Epithelial cell of proximal tubule (primary cell): ENCODE measurements around the gene TLE3. TPM values are rescaled to one million over a fixed set of nuclear protein-coding genes. Genes with fewer than 3 reads are reported as not detected.

ENCODE experiments used
- DNase-seq: peaks from one replicate; pipeline ENCODE4 v3.0.0-alpha.2; 2011; ENCODE audit warnings: low read depth
- H3K4me3 ChIP-seq: 2 replicates; pipeline ENCODE4 v1.5.1; 2011; ENCODE audit warnings: low read depth, mild to moderate bottlenecking, low read length
- CTCF ChIP-seq: conservative IDR thresholded peaks from 2 replicates; pipeline ENCODE4 v1.5.1; 2012; ENCODE audit warnings: low read depth, mild to moderate bottlenecking, low read length
- total RNA-seq: library from RNA; depleted of rRNA; stranded (reverse); fragments of >200 nt; gene quantifications from 2 replicates; pipeline ENCODE4 v1.2.3, GENCODE V29; 2015

Gene TLE3
- total RNA-seq, 1 donor from 2014 or later: 34.8 TPM

DNA sequence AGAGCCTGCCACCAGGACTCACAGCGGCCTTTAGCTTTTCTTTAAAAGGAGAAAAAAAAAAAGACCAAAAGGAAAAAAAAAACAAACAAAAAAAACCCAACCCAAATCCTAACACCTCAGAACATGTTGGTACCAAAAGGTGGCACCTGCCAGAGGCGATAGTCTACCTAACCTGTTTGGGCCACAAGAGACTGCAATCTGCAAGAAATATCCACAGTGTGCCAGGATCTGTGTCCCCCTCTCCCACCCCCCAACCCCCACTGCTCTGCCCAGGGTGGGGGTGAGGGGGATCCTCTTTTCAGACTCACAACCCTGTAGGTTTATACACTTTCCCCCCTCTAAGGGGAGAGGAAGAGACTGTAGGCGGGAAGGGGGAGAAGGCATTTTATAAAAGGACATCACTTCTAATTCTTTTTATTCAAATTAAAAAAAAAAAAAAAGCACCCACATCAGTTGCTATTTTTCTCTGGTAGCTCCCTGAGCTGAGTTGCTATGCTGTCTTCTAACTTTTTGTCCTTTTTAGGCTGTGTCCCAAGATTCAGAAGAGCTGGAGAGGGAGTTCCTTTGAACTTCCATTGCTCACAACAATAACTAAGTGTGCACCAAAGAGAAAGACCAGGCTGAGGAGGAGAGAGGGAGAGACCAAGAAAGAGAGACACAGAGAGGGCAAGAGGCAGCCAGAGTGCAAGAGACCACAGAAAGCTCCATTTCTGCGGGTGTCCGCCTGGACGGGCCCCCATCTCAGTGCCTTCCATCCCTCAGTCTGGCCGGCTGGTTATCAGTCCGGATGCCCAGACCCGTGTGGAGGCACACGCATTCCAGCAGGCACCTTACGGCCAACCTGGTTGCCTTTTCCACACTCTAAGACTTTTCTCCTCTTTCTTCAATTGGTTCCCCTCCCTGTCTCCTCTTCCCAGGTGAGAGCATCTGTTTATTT is 48.9 kb downstream of the TLE3 start:
- no peak for TF ChIP-seq CTCF
- H3K4me3 ChIP-seq: no peak overlapping the region
- DNase-seq: no peak

DNA sequence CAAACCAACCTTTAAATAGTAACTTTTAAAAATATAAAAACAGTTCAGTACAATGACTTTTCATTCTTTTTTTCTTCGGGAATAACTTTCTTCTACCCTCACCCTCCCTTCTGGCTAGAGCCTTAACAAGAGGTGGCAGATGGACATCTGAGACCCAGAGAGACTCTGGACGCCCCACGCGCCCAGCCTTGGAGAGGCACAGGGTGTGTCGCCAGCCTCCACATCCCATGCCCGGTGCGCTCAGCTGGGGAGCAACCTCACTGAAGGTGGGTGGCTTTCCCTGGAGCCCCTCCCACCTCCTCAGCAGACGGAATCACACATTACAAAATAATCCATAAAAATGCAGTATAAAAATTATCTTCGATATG is 49.5 kb downstream of the TLE3 start:
- no peak for DNase-seq
- TF ChIP-seq CTCF: no peak
- no peak overlapping the region for H3K4me3 ChIP-seq

- TF ChIP-seq CTCF: no peak
- H3K4me3 ChIP-seq: no peak overlapping the region
- DNase-seq: no peak
Observed at GRCh38 chr15:70047386-70048197, 50.1 kb downstream of the TLE3 start.

DNA sequence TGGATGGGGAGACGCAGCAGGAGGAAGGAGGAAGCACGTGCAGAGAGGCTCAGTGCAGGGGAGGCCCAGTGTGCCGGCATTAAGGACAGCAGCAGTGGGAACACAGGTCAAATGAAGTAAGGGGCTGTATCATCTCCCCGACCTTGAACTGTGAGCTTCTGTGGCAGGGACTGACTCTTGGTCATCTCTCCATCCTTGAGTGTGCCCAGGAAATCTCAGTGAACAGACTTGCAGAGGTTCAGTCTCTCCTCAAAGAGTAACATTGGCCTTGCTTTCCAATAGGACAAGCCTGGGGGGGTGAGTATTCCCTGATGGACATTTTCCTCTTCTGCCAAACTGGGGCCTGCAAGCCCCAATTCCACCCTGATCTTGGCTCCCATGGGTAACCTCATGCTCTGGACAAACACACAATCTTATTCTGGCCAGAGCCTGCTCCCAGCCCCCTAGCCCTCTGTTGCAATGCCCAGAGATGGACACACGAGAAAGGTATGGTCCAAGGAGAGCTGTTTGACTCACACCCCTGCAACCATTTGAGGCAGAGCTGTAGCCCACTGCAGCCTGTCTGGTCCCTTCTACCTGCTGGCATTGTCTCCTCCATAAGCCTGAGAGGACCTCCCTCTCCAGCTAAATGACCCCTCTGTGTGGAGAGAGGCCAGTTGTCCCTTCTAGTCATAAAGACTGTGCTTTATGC is 50.9 kb downstream of the TLE3 start:
- TF ChIP-seq CTCF: no peak
- DNase-seq: no peak
- no peak overlapping the region for H3K4me3 ChIP-seq

GRCh38 chr15:70045045-70045444 is 52.7 kb downstream of the TLE3 start:
- H3K4me3 ChIP-seq: no peak overlapping the region
- TF ChIP-seq CTCF: no peak
- no peak for DNase-seq

- no peak for TF ChIP-seq CTCF
- no peak overlapping the region for H3K4me3 ChIP-seq
- no peak for DNase-seq
Observed at GRCh38 chr15:70044168-70044567, 53.5 kb downstream of the TLE3 start.
